Thymus (tissue), 11 donors: Measurements from ENCODE around the gene CXXC5. TPM values are rescaled to one million over a fixed set of nuclear protein-coding genes. Genes with fewer than 3 reads are reported as not detected.
A peak's percentile ranks its signal among the peaks of the same experiment; 100 is the strongest.

Experiments
- DNase-seq, 9 donors: peaks; one replicate each; pipeline ENCODE4 v3.0.0-alpha.2; 2013; ENCODE audit warnings: low spot score in 9 of 9, low read depth in 6 of 9, missing footprints in 1 of 9
- H3K27ac ChIP-seq, 2 donors: one replicate each; pipeline ENCODE4 v1.5.1; 2013; ENCODE audit warnings: control low read depth in 1 of 2, low read depth in 1 of 2, low read length in 1 of 2, mild to moderate bottlenecking in 1 of 2, moderate library complexity in 1 of 2
- H3K27me3 ChIP-seq, 2 donors: one replicate each; pipeline ENCODE4 v1.5.1; 2013; ENCODE audit warnings: low read length in 1 of 2; ENCODE audit not compliant: control insufficient read depth in 2 of 2, insufficient read depth in 1 of 2
- H3K36me3 ChIP-seq, 2 donors: one replicate each; pipeline ENCODE4 v1.5.1; 2013; ENCODE audit warnings: low read length in 1 of 2, mild to moderate bottlenecking in 1 of 2, moderate library complexity in 1 of 2; ENCODE audit not compliant: control insufficient read depth in 2 of 2, insufficient read depth in 2 of 2
- H3K4me1 ChIP-seq, 2 donors: one replicate each; pipeline ENCODE4 v1.5.1; 2013; ENCODE audit warnings: low read length in 2 of 2; ENCODE audit not compliant: control insufficient read depth in 2 of 2, insufficient read depth in 2 of 2
- H3K4me3 ChIP-seq, 2 donors: one replicate each; pipeline ENCODE4 v1.5.1; 2013; ENCODE audit warnings: low read length in 2 of 2, control low read depth in 1 of 2, mild to moderate bottlenecking in 1 of 2
- H3K9me3 ChIP-seq, 2 donors: one replicate each; pipeline ENCODE4 v1.5.1; 2013; ENCODE audit warnings: low read length in 1 of 2, mild to moderate bottlenecking in 1 of 2; ENCODE audit not compliant: control insufficient read depth in 2 of 2, insufficient read depth in 1 of 2
- WGBS: extraction: QIAGEN DNeasy Blood & Tissue Kit; methylation state at CpG from one replicate; pipeline ENCODE4 v1.1.7; 2013; 5-methylcytosine and 5-hydroxymethylcytosine counted together
- polyA plus RNA-seq: library from polyadenylated mRNA; stranded (reverse); fragments of 200-250 nt; gene quantifications from one replicate; pipeline ENCODE4 v1.2.3, GENCODE V29; 2013
- total RNA-seq: library from RNA; stranded (reverse); fragments of 120-200 nt; gene quantifications from one replicate; pipeline ENCODE4 v1.2.4, GENCODE V29; 2013
- donor health status: healthy.

The CXXC5 gene
- total and polyA plus RNA-seq, 2 donors: 47.9 to 73.2 TPM

DNA sequence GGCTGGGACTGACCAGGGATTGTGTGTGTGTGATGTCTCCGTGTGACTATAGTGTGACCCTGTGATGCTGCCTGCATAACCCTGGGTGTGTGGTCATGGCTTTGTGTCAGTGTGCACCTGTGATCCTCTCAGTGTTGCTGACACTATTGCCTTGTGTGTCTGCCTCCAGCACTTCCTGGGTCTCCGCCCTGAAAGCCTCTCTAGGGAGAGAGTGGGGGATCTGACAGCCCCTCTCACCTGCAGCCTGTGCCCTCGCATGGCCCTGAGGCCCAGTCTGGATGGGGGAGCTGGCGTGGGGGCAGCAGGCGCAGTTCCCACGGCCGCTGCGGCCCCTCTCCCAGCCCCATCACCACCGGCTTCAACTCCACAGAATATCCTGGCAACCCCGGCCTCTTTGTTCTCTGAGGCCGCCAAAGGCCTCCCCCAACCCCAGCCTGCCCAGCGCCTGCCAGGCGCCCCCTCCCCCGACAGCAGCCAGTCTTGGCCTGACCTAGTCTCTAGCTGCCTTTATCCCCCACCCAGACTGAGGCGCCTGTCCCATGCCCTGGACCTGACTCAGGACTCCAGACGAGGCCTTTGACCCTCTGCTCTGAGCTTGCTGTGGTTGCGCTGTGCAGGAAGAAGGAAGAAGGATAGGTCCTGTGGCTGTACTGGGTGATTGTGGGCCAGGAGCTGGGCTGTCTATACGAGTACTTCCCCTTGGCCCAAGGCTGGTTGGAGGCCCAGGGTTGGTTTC, 38.7 kb downstream of the CXXC5 start:
- Histone ChIP-seq H3K36me3 (peaks cover 23 to 40% of the 10 kb centered on the region in 2 donors), H3K27ac (peak overlapping the region; percentile 74 to 88), H3K9me3 (peaks cover 0 to 6% of the 10 kb centered on the region in 2 donors), H3K4me3 (no peak overlapping the region), H3K4me1 (peaks cover 71 to 99% of the 10 kb centered on the region in 2 donors), H3K27me3 (no peaks in the 10 kb centered on the region)
- 61% methylated on average over 18 of the region's 18 CpGs for WGBS
- DNase-seq: peak in 1 of 9 donors; percentile 79

DNA sequence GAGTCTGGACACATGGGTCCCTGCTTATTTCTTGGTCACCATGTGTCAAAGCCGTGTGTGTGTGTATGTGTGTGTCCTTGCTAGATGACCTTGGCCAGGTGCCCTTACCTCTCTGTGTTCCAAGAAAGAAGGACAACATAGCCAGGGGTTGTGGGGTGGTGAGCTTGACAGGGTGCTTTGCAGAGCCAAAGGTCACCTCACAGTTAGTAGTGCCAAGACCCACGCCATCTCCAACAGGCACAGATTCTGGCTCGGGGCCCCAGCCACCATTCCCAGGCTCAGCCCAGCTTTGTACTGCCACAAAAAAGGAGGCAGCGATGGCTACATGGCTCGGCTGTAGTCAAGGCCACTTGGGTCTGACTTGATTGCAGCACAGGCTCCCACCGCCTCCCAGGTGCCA, 39.5 kb downstream of the CXXC5 start:
- no peak for DNase-seq
- Histone ChIP-seq H3K4me3 (no peak overlapping the region), H3K36me3 (peaks cover 15 to 35% of the 10 kb centered on the region in 2 donors), H3K27me3 (no peaks in the 10 kb centered on the region), H3K4me1 (peaks cover 71 to 97% of the 10 kb centered on the region in 2 donors), H3K27ac (peak overlapping the region in 1 of 2 donors; percentile 88), H3K9me3 (peaks cover 0 to 6% of the 10 kb centered on the region in 2 donors)
- 95% methylated on average over 6 of the region's 6 CpGs for WGBS

DNA sequence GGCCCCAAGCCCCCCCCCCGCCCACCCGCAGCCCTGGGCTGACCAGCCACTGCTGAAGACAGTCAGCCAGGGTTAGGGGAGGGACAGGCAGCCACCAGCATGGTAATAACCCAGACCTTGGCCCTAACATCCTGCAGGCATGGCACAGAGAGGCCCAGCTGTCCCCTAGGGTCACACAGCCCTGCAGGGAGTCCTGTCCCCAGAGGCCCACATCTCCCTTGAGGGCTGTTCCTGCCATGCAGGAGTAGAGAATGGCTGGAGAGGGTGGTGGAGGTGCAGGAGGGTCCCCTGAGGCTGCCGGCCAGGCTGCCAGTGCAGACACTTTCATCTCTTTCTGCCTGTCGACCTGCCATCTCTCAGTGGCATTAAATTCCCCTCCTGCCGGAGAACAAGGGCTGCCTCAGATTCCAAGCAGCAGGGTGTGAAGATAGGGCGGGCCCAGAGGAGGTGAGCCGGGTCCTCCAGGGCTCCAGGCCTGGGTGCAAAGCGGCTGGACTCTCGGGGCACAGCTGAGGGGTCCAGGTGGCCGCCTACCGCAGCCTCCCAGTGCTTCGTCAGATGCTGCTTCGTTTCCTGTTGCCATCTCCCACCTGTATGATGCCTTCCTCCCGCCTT, 40.0 kb downstream of the CXXC5 start:
- Histone ChIP-seq H3K27me3 (no peaks in the 10 kb centered on the region), H3K9me3 (peaks cover 0 to 6% of the 10 kb centered on the region in 2 donors), H3K27ac (peak overlapping the region; percentile 64 to 90), H3K36me3 (peaks cover 13 to 30% of the 10 kb centered on the region in 2 donors), H3K4me1 (peaks cover 70 to 96% of the 10 kb centered on the region in 2 donors), H3K4me3 (no peak overlapping the region)
- WGBS: 35% methylated on average over 14 of the region's 14 CpGs
- DNase-seq: peak in 1 of 9 donors; percentile 69

DNA sequence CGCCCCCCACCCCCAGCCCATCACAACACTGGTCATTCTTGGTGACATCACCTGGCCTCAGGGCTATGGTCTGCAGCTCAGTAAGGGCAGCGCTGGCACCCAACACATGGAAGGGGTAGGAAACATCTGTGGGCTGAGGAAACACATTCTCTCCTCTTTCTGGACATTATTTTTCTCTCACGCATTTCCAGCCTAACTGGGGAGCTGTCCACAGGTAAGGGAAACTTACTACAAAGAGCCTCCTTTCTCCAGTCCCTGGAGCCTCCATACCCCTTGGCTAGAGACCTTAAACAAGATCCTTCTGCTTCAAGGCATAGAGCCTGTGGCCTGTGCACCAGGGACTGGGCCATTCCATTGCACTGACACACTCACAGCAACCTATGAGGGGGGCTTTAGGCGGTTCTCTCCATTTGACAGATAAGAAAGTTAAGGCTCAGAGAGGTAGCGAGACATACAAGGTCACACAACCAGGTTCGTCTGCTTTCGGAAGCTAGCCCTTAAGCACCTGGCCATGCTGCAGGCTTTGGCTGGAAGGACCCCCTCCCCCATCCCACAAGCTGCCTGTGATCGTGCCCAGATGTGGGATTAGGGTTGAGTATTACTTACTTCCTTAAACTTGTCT, 40.7 kb downstream of the CXXC5 start:
- Histone ChIP-seq H3K36me3 (peaks cover 6 to 23% of the 10 kb centered on the region in 2 donors), H3K27ac (peak overlapping the region; percentile 71 to 90), H3K4me3 (no peak overlapping the region), H3K27me3 (no peaks in the 10 kb centered on the region), H3K9me3 (peaks cover 0 to 6% of the 10 kb centered on the region in 2 donors), H3K4me1 (peaks cover 64 to 90% of the 10 kb centered on the region in 2 donors)
- WGBS: 45% methylated on average over 8 of the region's 8 CpGs
- peak in 1 of 9 donors; percentile 51 for DNase-seq

DNA sequence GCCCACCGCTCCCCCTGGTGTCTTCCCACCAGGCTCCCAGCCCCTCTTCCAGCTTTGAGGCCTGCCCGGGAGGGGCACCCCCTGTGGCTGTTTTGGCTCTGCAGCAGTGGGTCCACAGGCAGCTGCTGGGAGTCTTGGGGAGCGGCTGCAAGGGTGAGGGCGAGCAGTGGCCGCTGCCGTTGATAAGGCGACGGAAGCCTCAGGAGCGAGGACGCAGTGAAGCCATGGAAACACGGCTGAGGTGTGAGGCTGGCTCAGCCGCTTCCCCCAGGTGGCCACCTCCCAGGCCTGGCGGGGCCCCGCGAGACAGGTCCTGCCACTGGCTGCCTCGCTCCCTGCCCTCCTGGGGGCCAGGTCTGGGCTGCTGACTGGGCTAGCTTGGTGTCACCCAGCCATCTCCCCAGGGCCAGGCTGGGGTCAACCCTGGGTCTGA, 41.5 kb downstream of the CXXC5 start:
- Histone ChIP-seq H3K4me3 (no peak overlapping the region), H3K9me3 (peaks cover 0 to 6% of the 10 kb centered on the region in 2 donors), H3K36me3 (peaks cover 0 to 15% of the 10 kb centered on the region in 2 donors), H3K4me1 (peaks cover 56 to 82% of the 10 kb centered on the region in 2 donors), H3K27me3 (no peaks in the 10 kb centered on the region), H3K27ac (peak overlapping the region; percentile 53 to 90)
- DNase-seq: peak in 1 of 9 donors; percentile 44
- WGBS: 47% methylated on average over 16 of the region's 16 CpGs

DNA sequence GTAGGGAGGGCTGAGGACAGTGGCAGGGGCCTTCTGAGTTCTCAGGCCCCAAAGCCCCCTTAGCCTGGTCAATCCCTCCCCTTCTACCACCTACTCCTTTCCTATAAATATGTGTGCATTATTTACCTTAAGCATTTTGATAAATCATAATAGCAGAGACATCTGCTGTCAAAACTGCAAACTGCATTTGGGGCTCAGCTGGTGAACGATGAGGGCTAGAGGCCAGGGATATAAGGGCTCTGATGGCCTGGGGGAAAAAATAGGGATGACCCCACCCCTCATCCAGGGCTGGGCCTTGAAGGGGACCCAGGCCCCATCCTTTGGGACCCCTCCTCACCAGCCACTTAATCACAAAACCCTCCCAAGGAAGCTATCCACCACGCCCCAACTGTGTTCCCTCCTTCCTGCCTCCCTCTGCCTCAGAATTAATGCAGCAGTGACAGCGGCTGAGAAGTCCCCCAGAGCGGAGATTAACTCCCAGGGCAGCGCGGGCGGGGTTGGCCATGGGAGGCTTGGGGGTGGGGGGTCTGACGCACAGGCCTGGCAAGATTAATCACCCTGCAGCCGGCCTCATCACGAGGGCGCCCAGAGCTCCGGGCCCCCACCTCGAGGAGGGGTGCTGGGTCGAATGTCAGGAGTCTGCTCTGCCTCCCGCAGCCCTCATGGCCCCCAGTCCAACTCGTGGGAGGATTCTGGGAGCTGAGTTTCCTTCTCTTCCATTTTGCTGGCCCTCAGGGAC, 42.1 kb downstream of the CXXC5 start:
- no peaks in the 10 kb centered on the region for H3K27me3 ChIP-seq
- WGBS: 57% methylated on average over 16 of the region's 16 CpGs
- DNase-seq: peak in 1 of 9 donors; percentile 81
- peaks cover 0 to 6% of the 10 kb centered on the region in 2 donors for H3K9me3 ChIP-seq
- H3K4me1 ChIP-seq: peaks cover 50 to 76% of the 10 kb centered on the region in 2 donors
- peak overlapping the region; percentile 53 to 90 for H3K27ac ChIP-seq
- no peak overlapping the region for H3K4me3 ChIP-seq
- H3K36me3 ChIP-seq: peaks cover 0 to 13% of the 10 kb centered on the region in 2 donors

DNA sequence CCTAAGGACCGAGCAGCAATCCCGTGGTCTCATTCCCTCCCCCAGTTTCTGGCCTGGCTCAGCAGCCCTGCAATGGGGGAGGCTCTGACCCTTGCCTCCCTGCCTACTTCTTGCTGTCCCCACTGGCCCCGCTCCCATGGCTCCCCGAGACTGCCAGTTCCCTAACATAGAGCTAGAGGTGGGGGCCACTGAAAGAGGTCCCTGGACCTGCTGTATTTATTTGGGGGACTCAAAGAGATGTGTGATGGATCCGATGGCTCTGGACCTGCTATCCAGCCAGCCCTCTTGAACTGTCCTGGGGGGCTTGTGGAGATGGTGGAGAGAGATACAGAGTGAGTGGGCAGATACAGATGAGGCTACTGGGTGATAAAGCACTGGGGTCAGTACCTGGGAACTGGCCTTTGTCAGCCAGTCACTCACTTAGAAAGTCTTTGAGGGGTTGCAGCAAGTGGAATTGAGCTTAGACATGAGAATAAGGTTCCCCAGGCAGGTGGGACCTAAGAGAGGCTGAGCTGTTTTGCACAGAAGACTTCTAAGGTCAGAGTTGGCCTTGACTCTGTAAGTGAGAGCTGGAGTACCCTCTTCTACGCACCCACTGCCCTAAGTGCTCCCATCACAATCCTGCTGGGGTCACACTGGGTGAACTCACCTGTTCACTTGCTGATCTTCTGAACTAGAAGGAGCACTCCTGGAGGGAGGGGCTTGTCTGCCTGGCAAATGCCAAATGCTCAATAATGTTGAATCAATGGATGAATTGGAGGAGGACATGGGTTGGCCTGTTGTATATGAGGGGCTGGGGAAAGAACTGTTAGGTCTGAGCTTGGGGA, 42.9 kb downstream of the CXXC5 start:
- Histone ChIP-seq H3K27me3 (peaks cover 0 to under 1% of the 10 kb centered on the region in 2 donors), H3K36me3 (peaks cover 0 to 11% of the 10 kb centered on the region in 2 donors), H3K4me3 (no peak overlapping the region), H3K9me3 (peaks cover 0 to 6% of the 10 kb centered on the region in 2 donors), H3K27ac (peak overlapping the region in 1 of 2 donors; percentile 8), H3K4me1 (peaks cover 42 to 75% of the 10 kb centered on the region in 2 donors)
- 94% methylated on average over 6 of the region's 6 CpGs for WGBS
- DNase-seq: no peak

DNA sequence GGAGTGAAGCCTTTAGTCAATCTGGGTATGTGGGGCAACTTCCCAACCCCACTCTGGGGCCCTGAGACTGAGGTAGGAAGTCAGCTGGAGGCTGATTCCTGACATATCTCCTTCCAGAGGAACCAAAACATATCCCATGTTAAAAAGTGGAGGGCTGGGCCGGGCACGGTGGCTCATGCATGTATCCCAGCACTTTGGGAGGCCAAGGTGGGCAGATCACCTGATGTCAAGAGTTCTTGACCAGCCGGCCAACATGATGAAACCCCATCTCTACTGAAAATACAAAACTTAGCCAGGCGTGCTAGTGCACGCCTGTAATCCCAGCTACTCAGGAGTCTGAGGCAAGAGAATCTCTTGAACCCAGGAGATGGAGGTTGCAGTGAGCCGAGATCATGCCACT, 44.0 kb downstream of the CXXC5 start:
- Histone ChIP-seq H3K4me1 (peaks cover 37 to 75% of the 10 kb centered on the region in 2 donors), H3K27me3 (peaks cover 6 to 12% of the 10 kb centered on the region in 2 donors), H3K4me3 (no peak overlapping the region), H3K27ac (no peak overlapping the region), H3K9me3 (peaks cover 0 to 6% of the 10 kb centered on the region in 2 donors), H3K36me3 (peaks cover 0 to 8% of the 10 kb centered on the region in 2 donors)
- 95% methylated on average over 6 of the region's 6 CpGs for WGBS
- no peak for DNase-seq
